ENCODE data around the gene SLC15A4. TPM values are rescaled to one million over a fixed set of nuclear protein-coding genes. Genes with fewer than 3 reads are reported as not detected.

Gene SLC15A4
- total and polyA plus RNA-seq, 9 donors = 18.1 to 33.2 (median 22.6) TPM

- no peak overlapping the region for H3K4me3 ChIP-seq
- WGBS, 3 donors = 87 to 92% (median 91%) methylated on average over 15 of the region's 15 CpGs
- H3K4me1 ChIP-seq (ENCODE audit: insufficient read depth) = no peaks in the 10 kb centered on the region
- no peaks in the 10 kb centered on the region for H3K36me3 ChIP-seq
- H3K27ac ChIP-seq = no peak overlapping the region
- DNase-seq = no peak
- no peak for TF ChIP-seq POLR2A (IDR thresholded peaks at IDR 0.05)
- intact Hi-C loops (cut with DNase I) = no loop called here
- H3K27me3 ChIP-seq = no peaks in the 10 kb centered on the region
- H3K9me3 ChIP-seq = no peaks in the 10 kb centered on the region
Observed at GRCh38 chr12:128792398-128792797, 31.4 kb downstream of the SLC15A4 start.

- no peaks in the 10 kb centered on the region for H3K36me3 ChIP-seq
- TF ChIP-seq POLR2A (IDR thresholded peaks at IDR 0.05) (no peak), EP300 (IDR thresholded peaks at IDR 0.05) (no peak), CTCF (IDR thresholded peaks at IDR 0.05) (no peak)
- no peak overlapping the region for H3K27ac ChIP-seq
- H3K9me3 ChIP-seq = no peaks in the 10 kb centered on the region
- intact Hi-C loops (cut with DNase I) = no loop called here
- WGBS, 3 donors = 84 to 87% (median 85%) methylated on average over 24 of the region's 24 CpGs
- H3K4me3 ChIP-seq = no peak overlapping the region
- H3K4me1 ChIP-seq (ENCODE audit: insufficient read depth) = no peaks in the 10 kb centered on the region
- no peaks in the 10 kb centered on the region for H3K27me3 ChIP-seq
- no peak for DNase-seq
Observed at GRCh38 chr12:128791395-128792322, 32.1 kb downstream of the SLC15A4 start.

- Histone ChIP-seq H3K4me3 (no peak overlapping the region), H3K4me1 (ENCODE audit: insufficient read depth) (no peaks in the 10 kb centered on the region), H3K9me3 (no peaks in the 10 kb centered on the region), H3K27me3 (no peaks in the 10 kb centered on the region), H3K36me3 (no peaks in the 10 kb centered on the region), H3K27ac (no peak overlapping the region)
- TF ChIP-seq POLR2A (IDR thresholded peaks at IDR 0.05) = no peak
- no peak for TF ChIP-seq EP300 (IDR thresholded peaks at IDR 0.05)
- DNase-seq = no peak
- 86 to 91% (median 88%) methylated on average over 15 of the region's 15 CpGs for WGBS, 3 donors
- intact Hi-C loops (cut with DNase I) = no loop called here
Observed at GRCh38 chr12:128790653-128791373, 32.9 kb downstream of the SLC15A4 start.

GRCh38 chr12:128790221-128790620 lies 33.5 kb downstream of the SLC15A4 start:
- no peak overlapping the region for H3K27ac ChIP-seq
- H3K4me3 ChIP-seq = no peak overlapping the region
- no peak for TF ChIP-seq EP300 (IDR thresholded peaks at IDR 0.05)
- TF ChIP-seq CTCF (IDR thresholded peaks at IDR 0.05) = no peak
- TF ChIP-seq POLR2A (IDR thresholded peaks at IDR 0.05) = no peak
- no peak for DNase-seq
- no peaks in the 10 kb centered on the region for H3K9me3 ChIP-seq
- intact Hi-C loops (cut with DNase I) = no loop called here
- H3K36me3 ChIP-seq = no peaks in the 10 kb centered on the region
- whole genome bisulfite sequencing, 3 donors = 76 to 91% (median 80%) methylated on average over 11 of the region's 11 CpGs
- no peaks in the 10 kb centered on the region for H3K27me3 ChIP-seq
- H3K4me1 ChIP-seq (ENCODE audit: insufficient read depth) = no peaks in the 10 kb centered on the region

- no peak overlapping the region for H3K4me3 ChIP-seq
- H3K27me3 ChIP-seq = no peaks in the 10 kb centered on the region
- no peaks in the 10 kb centered on the region for H3K9me3 ChIP-seq
- DNase-seq = no peak
- no peaks in the 10 kb centered on the region for H3K36me3 ChIP-seq
- H3K4me1 ChIP-seq (ENCODE audit: insufficient read depth) = no peaks in the 10 kb centered on the region
- 61 to 64% (median 64%) methylated on average over 12 of the region's 12 CpGs for WGBS, 3 donors
- intact Hi-C loops (cut with DNase I) = no loop called here
- no peak overlapping the region for H3K27ac ChIP-seq
- TF ChIP-seq EP300 (IDR thresholded peaks at IDR 0.05) (no peak), CTCF (IDR thresholded peaks at IDR 0.05) (no peak)
Observed at GRCh38 chr12:128789356-128789929, 34.3 kb downstream of the SLC15A4 start.
